ENCODE measurements around the gene ZNF579. TPM values are rescaled to one million over a fixed set of nuclear protein-coding genes. Genes with fewer than 3 reads are reported as not detected.

ZNF579 gene
- total and polyA plus RNA-seq, 2 of the 13 experiments (the other 11 are each of a cell fraction or from before 2014, with no cell fraction given): 2.1 to 2.9 TPM

GRCh38 chr19:55599842-55600661 is 19.4 kb upstream of the ZNF579 start, which contains the start of gene ZNF524 (continued):
- TF ChIP-seq PATZ1 (CRISPR knock-in tag; IDR thresholded peaks at IDR 0.05) (peak; percentile 52; the same call in 1 of the 2 replicates), CCDC6 (CRISPR knock-in tag; IDR thresholded peaks at IDR 0.05) (0 out of 2 replicates have a peak, but pooled peaks have one; percentile 44), HES4 (CRISPR knock-in tag; IDR thresholded peaks at IDR 0.05; ENCODE audit: borderline replicate concordance) (no peak; the same call in 1 of the 2 replicates), SNAPC2 (CRISPR knock-in tag; IDR thresholded peaks at IDR 0.05) (peak; percentile 72; the same call in 1 of the 2 replicates), ZNF264 (CRISPR knock-in tag; IDR thresholded peaks at IDR 0.05) (no peak), NPAS2 (CRISPR knock-in tag; IDR thresholded peaks at IDR 0.05; ENCODE audit: borderline replicate concordance) (no peak), PHF5A (CRISPR knock-in tag; IDR thresholded peaks at IDR 0.05; ENCODE audit: low read depth, unreplicated experiment) (no peak), NFAT5 (CRISPR knock-in tag; IDR thresholded peaks at IDR 0.05) (0 out of 2 replicates have a peak, but pooled peaks have one; percentile 22), ZMYM2 (CRISPR knock-in tag; IDR thresholded peaks at IDR 0.05) (no peak), ZNF547 (CRISPR knock-in tag; IDR thresholded peaks at IDR 0.05) (peak; percentile 20; the same call in 1 of the 2 replicates), ZFP37 (CRISPR knock-in tag; IDR thresholded peaks at IDR 0.05; ENCODE audit: borderline replicate concordance) (no peak), ZNF577 (CRISPR knock-in tag; IDR thresholded peaks at IDR 0.05; ENCODE audit: borderline replicate concordance, low read depth) (no peak), PRPF4 (IDR thresholded peaks at IDR 0.05; ENCODE audit: low read depth, low read length, poor library complexity, severe bottlenecking) (no peak), PHF21A (CRISPR knock-in tag; IDR thresholded peaks at IDR 0.05) (no peak), JUN (CRISPR knock-in tag; IDR thresholded peaks at IDR 0.05) (no peak), STAT5B (CRISPR knock-in tag; IDR thresholded peaks at IDR 0.05) (no peak), HIC2 (CRISPR knock-in tag; IDR thresholded peaks at IDR 0.05; ENCODE audit: low read depth) (no peak), HOMEZ (CRISPR knock-in tag; IDR thresholded peaks at IDR 0.05; ENCODE audit: low read depth) (no peak)
